Measurements from ENCODE around the gene RAB11FIP3.

The RAB11FIP3 gene

GRCh38 chr16:535446-536405 lies 110.3 kb downstream of the RAB11FIP3 start:
- DNase-seq: peak; percentile 31

DNA sequence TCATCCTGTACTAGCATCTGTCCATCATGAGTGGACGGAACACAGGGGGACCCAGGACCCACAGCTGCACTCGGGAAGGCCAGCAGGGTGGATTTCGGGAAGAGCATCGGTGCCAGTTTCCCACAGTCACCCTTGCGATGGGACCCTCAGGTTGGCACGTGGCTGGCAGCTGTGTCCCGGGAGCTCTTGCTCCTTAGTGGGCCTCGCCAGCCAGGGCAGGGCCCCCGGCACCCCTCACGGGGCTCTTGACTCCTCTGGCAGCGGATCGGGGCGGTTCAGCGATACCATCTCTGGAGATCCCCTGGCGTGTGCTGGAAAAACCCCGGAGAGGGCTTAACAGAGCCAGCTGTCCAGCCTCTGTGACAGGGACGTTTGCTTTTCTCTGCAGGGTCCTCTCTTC lies 111.3 kb downstream of the RAB11FIP3 start:
- DNase-seq: no peak

- no peak for DNase-seq
These were observed 112.2 kb downstream of the RAB11FIP3 start for GRCh38 chr16:537415-538335.

DNA sequence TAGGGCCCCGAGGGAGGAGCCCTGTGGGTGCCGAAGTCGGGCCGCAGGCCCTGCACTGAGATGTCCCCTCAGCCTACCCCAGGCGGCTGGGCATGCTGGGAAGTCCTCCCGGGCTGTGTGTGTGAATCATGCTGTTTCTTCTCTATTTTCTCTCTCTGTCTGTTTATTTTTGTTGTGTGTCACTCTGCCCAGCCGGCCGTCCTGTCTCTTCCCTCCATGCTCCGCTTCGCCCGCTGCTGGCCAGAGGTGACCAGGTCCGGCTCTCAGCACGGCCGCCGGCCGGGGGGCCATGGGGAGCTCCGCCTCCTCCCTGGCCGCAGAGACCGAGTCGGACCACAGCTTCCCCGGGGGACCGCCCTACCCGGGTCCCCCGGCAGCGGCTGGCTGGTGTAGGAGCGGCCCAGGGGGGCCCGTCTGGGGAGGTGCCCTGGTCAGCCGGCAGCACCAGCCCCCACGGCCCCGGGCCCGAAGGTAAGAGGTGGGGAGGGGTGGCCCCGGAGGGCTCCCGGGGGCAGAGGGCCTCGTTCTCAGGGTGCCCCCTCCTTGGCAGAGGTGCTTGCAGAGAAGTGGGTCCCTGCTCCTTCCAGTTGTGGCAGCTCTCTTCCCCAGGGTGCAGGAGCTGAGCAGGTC lies 114.6 kb downstream of the RAB11FIP3 start:
- DNase-seq: peak; percentile 57

- no peak for DNase-seq
These were observed 115.3 kb downstream of the RAB11FIP3 start for GRCh38 chr16:540645-541340.

GRCh38 chr16:543301-544164 lies 118.1 kb downstream of the RAB11FIP3 start:
- no peak for DNase-seq

GRCh38 chr16:544517-544916 lies 119.1 kb downstream of the RAB11FIP3 start:
- DNase-seq: no peak

DNA sequence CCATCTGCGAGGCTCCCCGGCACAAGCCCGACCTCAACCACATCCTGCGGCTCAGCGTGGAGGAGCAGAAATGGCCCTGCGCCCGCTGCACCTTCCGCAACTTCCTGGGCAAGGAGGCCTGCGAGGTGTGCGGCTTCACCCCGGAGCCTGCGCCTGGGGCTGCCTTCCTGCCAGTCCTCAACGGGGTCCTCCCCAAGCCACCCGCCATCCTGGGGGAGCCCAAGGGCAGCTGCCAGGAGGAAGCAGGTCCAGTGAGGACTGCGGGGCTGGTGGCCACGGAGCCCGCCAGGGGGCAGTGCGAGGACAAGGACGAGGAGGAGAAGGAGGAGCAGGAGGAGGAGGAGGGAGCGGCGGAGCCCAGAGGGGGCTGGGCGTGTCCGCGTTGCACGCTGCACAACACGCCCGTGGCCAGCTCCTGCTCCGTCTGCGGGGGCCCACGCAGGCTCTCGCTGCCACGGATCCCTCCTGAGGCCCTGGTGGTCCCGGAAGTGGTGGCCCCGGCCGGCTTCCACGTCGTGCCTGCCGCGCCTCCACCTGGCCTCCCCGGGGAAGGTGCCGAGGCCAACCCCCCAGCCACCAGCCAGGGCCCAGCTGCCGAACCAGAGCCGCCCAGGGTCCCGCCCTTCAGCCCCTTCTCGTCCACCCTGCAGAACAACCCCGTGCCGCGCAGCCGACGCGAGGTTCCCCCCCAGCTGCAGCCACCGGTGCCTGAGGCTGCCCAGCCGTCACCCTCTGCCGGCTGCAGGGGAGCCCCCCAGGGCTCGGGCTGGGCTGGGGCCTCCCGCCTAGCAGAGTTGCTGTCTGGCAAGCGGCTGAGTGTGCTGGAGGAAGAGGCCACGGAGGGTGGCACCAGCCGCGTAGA lies 121.7 kb downstream of the RAB11FIP3 start:
- DNase-seq: no peak

DNA sequence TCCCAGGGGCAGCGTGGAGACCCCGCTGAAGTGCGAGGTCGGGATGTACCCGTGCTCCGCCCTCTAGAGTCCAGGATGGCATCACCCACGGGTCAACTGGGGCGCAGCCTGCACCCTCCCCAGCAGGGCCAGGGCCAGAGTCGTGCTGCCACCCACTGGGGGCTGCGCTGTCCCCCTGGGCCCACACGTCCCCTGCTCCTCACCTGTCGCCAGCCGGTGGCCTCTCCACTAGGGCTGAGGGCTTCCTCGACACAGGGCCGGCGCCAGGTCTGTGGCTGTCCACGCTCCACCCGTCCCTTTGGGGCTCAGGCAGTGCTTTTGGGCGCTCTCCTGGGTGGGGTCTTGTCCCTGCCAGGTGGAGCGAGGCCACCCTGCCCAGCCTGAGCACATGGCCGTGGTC lies 123.1 kb downstream of the RAB11FIP3 start:
- DNase-seq: no peak

GRCh38 chr16:549544-550263 lies 124.3 kb downstream of the RAB11FIP3 start:
- DNase-seq: no peak

GRCh38 chr16:551210-551609 lies 125.8 kb downstream of the RAB11FIP3 start:
- DNase-seq: no peak

DNA sequence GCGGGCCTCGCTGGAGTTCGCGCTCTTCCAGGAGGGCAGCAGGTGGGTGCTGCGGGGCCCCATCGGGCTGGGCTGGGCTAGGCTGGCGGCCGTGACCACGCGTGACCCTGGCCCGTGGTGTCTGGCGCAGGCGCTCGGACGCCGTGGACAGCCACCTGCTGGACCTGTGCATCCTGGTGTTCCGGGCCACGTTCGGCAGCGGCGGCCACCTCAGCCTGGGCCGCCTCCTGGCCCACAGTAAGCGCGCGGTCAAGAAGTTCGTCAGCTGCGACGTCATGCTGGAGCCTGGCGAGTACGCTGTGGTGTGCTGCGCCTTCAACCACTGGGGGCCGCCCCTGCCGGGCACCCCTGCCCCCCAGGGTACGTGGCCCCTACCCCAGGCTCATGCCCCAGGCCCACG lies 126.7 kb downstream of the RAB11FIP3 start:
- no peak for DNase-seq

- DNase-seq: no peak
These were observed 128.3 kb downstream of the RAB11FIP3 start for GRCh38 chr16:553601-554296.

- DNase-seq: no peak
These were observed 128.8 kb downstream of the RAB11FIP3 start for GRCh38 chr16:554297-554621.

- no peak for DNase-seq
These were observed 129.4 kb downstream of the RAB11FIP3 start for GRCh38 chr16:554640-555365.

GRCh38 chr16:555528-556473 lies 130.4 kb downstream of the RAB11FIP3 start:
- no peak for DNase-seq

GRCh38 chr16:556474-557173 lies 131.2 kb downstream of the RAB11FIP3 start:
- DNase-seq: no peak

Data from HCEC 1CT (cell line).